GM18520 (cell line): ENCODE measurements around the gene PRCD.
A peak's percentile ranks its signal among the peaks of the same experiment; 100 is the strongest.
"Not testable (repeated sequence)": the region's sequence is repeated elsewhere in the genome, so short reads cannot be mapped to it uniquely, and the experiment has no call there.

Source experiments
- ATAC-seq: cut with Tn5 transposase; IDR thresholded peaks from one replicate; pipeline ENCODE4 v1.9.1; 2021; ENCODE audit not compliant: unreplicated experiment

Gene PRCD

DNA sequence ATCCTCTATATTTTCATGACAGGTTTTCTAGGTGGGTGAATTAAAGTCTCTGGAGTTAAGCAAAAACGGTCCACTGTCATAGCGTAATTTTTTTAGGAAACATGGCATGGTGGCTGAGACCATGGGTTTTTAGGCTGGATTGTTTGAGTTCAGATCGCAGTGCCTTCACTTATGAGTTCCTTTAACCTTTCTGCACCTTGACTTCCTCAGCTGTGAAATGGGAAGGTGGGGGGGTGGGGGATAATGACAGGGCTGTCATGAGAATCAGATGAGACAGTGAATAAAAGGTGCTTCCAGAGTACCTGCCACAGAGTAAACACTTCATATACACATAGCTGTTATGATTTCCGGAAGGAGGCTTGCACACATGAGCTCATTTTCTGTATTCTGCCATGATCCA is 11.8 kb downstream of the PRCD start:
- ATAC-seq = no peak

DNA sequence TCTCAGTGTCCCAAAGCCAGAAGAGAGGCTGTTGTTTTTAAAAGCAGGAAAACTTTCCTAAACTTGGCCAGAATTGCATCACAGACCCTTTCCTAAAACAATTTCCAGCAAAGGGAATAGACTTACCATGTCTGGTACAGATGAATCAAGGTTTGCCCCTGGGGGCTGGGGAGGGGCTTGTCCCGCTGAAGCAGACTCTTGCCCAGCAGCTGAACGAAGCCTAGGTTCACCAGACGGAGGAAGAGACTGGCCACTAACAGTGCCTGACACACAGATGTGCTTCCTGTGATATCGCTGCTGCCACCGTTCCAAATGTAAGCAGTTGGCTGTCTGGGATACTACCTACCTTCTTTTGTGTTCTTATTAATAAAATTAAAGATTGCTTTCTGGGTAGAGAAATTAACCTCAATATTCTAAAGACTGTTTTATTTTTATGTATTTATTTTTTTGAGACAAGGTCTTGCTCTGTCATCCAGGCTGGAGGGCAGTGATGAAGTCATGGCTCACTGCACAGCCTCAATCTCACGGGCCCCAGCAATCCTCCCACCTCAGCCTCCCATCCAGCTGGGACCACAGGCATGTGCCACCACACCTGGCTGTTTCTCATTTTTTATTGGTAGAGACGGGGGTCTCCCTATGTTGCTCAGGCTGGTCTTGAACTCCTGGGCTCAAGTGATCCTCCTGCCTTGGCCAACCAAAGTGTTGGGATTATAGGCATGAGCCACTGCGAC is 13.5 kb downstream of the PRCD start:
- no peak for ATAC-seq

DNA sequence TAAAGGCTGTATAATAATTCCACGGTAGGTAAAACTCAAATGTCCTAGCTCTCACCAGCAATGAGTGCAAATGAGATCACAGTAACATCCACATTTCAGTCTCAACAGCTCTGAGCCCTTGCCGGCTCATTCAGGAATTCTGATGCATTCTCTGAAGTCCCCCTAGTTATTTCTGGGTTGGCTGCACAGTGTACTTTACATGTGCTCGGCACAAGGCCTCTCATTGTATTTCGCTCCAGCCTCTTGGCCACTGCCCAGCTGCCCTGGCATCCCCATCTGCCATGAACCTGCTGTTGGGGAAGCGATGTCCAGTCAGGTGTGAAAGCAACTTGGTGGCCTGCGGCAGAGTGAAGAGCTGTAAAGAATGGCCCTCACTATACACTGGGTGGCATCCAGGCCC is 14.3 kb downstream of the PRCD start:
- ATAC-seq = no peak

DNA sequence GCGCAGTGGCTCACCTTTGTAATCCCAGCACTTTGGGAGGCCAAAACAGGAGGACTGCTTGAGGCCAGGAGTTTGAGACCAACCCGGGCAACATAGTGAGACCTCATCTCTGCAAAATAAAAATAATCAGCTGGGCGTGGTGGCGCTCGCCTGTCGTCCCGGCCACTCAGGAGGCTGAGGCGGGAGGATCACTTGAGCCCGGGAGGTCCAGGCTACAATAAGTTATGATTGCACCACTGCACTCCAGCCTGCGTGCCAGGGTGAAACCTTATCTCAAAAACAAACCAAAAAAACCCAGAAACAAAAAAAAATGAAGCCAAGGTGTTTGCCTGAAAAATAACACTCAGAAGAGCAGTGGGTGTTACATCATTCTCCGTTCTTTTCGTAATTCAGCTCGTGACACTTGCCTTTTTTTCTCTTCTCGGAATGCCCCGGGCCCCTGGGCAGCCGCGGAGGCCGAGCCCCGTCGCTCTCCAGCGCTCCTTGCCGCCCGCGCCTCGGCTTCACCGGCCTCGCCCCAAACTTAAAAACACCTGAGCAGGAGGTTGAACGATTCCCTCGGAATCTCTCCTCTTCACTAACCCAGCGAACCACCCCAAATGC is 17.0 kb downstream of the PRCD start:
- ATAC-seq = peak; percentile 22

DNA sequence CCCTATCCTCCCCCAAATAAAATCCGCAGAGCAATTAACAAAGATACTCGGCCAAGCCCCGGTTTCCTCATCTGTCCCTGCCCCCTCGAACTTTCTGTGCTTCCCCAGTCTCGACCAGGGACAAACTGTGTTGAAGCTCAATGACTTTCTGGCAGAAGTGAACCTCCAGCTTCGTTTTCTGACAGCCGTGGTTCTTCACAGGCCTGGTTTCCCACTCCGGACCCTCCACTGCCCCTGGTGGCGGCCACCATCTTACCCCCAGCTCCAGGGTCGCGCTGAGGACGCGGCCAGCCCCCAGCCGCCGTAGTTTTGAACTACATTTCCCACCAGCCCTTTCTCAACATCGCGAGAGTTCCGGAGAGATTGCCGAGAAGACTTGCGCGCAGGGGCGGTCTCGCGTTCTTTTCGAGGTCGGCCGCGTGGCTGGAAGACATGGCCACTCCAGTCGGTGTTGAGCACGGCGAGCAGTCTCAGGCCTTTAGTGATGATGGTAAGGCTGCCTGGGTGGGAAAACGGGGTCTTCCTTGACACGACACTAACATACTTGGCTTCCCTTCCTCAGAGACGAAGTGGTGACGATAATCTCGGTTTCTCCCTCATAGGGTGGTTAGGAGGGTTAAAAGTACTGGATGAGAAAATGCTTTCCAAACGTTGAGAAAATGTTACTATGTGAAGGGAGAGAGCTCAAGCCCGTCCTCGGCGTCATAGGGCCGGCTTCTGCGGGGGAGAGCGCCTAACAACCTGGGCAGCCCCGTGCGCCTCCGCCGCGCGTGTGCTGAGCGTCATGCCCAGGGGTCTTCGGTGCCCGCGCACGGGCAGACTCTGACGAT is 17.7 kb downstream of the PRCD start:
- peak; percentile 49 for ATAC-seq

DNA sequence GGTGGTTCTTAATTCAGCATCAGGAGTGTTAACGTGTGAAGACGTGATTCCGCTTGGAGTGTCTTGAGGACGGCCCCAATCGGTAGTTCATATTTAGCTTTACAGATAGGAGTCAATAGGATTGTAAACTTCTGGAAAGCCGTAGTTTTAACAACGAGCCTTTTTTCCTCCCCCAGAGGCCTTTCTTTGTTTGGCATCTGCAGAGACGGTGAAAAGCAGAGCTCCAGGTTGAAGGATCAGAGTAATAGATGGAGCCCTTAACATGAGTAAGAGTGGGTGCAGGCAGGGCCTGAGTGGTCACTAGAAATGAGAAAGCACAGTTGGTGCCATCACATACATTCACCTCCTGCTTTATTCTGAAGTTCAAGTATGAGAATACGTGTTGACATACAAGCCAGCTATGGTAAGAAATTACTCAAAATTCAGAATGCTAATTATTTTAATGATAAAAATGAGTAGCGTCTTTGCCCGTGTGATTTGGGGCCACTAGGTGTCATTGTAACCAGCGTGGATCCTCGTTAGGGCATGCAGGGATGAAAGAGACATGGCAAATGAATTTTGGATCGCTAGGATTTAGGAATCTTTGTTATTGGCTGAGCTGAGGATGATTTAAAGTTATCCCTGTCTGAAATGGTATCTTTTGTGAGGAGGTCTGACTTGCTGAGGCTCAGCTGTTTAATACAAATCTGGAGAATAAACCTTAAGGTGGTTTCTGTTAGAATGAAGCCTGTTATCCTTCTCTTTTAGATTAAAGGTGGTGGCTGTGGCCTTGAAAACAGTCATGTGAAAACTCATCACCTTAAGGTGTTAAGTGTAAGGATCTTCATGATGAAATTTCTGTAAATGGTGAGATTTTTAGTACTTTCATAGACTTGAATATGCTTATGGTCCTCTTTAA is 18.6 kb downstream of the PRCD start:
- no peak for ATAC-seq

DNA sequence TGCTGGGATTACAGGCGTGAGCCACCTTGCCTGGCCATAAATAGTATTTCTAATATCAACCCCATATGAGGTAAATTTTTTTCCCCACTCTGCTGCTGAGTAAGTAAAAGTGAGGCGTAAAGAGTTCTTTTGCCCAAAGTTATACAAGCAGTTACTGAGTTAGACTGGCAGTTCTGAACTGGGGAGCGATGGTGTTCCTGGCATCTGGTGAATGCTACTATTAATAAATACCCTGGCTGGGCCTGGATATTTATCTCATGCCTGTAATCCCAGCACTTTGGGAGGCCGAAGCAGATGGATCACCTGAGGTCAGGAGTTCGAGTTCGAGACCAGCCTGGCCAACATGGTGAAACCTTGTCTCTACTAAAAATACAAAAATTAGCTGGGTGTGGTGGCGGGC is 19.6 kb downstream of the PRCD start:
- ATAC-seq = not testable (repeated sequence)

DNA sequence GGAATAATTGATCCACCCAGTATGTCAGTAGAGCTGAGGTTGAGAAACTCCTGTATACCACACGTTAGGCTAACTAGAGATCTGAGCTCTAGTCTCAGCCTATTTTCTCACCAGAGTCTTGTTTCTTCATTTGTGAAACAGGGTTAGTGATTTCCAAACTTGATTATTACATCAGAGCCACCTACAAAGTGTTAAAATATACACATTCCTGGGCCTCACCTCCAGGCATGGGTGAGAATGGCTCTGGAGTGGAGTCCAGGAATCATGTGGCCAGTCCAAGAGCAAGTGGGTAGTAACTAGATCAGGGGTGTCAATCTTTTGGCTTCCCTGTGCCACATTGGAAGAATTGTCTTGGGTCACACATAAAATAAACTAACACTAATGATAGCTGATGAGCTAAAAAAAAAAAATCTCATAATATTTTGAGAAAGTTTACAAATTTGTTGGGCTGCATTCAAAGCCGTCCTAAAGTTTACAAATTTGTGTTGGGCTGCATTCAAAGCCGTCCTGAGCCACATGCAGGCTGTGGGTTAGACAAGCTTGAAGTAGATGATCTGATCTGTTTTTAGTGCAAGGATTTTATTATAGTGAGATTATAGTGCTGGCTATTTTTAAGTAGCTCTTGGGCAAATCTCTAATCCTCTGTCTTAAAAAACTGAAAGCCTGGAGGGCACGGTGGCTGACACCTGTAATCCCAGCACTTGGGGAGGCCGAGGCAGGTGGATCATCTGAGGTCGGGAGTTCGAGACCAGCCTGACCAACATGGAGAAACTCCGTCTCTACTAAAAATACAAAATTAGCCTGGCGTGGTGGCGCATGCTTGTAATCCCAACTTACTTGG is 20.4 kb downstream of the PRCD start:
- no peak for ATAC-seq

DNA sequence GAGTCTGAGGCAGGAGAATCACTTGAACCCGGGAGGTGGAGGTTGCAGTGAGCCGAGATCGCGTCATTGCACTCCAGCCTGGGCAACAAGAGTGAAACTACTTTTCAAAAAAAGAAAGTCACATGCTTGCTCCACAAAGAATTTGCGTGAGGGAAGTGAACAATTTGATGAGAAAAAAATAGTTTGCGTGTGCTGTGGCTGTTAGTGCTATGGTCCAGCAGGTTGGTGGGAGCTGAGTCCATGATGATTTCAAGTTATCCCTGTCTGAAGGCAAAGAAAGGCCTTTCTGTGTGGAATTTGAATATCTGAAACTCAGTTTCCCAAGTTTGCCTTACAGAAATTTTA is 21.0 kb downstream of the PRCD start:
- no peak for ATAC-seq

DNA sequence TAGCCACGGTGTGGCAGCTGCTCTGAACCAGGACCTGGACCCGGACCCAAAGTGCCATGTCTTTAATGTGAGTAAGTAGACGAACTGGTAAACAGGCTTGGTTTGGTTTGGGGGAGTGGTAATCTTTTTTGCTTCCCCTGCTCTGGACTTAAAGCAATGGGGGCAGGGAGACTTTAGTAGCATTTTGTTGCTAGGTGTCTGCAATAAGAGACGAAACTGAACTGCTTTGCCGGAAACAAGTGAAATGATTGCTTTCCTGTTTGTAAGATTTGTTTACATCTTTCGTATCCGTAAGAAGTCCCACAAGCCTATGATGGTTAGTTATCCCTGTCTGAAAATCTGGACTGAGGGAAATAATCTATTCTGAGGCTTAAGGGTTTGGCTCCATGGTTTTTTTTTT is 21.5 kb downstream of the PRCD start:
- ATAC-seq = no peak

DNA sequence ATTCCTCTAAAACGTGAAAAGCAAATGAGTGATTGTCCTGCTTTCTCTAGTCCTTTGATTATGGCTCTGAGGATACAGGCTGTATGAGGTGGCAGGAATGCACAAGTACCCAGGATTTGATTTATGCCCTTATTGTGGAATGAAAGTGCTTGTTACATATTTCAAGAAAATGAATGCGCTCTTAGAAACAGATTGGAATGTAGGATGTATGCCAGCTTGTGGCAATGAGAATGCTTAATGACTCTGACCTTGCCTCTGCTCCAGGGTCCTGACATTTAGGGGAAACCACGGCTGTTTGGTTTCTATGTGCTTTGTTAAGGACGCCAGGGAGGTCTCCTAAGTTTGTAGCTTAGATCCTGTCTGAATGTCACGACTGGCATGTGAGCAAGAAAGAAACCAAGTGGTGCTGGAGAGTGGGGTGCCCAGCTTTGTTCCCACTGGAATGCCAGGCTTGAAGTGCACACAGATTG is 22.0 kb downstream of the PRCD start:
- ATAC-seq = no peak

DNA sequence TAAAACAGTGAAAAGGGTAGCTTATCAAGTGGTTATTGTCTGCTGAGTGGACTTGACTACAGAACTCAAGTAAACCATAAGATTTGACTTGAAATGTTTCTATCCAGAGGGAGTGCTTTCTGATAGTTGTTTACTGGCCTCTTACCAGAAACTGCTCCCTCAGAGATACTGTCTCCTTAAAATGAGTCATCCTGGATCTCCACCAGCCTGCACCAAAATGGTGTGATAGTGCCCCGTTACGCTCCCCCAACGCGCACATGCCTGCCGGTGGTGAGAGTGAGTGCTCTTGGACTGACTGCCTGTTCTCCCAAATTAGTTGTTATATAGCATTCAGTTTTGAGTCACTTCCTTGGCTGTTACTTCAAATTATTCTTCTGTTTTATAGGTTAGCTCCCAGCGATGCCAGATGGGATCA is 22.9 kb downstream of the PRCD start:
- ATAC-seq = no peak

DNA sequence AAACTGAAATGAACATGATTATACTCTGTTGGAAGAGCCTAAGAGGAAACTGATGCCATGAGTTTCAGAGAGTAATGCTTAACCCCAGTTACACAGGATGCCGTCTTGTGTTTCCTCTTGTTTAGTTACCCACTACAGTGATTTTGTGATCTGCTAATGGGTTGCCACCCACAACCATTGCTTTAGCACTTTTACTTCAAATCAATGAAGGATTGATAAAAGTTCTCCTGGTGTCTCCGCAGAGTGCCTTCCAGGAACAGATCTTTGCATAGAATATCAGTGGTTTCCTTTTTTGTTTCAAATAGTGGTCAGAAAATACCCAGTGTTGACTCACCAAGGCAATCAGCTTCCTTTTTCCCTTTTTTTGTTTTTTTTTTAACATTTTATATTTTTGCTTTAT is 23.5 kb downstream of the PRCD start:
- not testable (repeated sequence) for ATAC-seq

DNA sequence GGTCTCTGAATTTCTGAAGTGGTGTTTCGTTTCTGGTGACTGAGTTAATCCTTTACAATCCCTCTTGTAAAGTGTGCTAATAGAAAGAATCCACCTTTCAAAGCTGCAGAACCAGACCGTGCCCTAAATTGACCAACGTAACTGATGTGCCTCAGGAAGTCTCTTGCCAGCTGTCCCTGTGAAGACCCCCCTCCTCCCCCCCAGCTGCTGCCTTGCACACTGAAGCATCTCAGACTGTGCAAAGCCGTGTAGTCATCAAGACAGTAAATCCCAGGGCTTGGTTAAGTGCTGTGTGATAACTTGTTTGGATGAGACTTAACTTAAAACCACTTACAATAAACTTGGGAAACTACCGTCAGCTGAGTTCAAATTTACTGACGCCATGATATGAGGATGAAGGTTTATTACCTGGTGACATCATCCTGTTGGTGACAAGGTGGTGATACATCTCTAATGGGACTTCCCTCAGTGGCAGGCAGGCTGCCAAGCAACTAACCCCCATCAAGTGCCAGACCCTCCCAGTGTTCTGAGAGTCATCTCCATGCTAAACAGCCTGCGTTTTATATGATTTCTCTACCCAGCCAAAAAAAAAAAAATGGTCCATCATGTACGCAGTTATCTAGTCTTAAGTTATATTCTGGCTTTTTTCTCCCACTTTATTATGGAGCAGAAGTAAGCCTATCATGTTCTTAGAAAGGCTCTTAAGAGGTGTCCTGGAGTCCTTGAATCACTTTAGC is 25.3 kb downstream of the PRCD start:
- not testable (repeated sequence) for ATAC-seq

DNA sequence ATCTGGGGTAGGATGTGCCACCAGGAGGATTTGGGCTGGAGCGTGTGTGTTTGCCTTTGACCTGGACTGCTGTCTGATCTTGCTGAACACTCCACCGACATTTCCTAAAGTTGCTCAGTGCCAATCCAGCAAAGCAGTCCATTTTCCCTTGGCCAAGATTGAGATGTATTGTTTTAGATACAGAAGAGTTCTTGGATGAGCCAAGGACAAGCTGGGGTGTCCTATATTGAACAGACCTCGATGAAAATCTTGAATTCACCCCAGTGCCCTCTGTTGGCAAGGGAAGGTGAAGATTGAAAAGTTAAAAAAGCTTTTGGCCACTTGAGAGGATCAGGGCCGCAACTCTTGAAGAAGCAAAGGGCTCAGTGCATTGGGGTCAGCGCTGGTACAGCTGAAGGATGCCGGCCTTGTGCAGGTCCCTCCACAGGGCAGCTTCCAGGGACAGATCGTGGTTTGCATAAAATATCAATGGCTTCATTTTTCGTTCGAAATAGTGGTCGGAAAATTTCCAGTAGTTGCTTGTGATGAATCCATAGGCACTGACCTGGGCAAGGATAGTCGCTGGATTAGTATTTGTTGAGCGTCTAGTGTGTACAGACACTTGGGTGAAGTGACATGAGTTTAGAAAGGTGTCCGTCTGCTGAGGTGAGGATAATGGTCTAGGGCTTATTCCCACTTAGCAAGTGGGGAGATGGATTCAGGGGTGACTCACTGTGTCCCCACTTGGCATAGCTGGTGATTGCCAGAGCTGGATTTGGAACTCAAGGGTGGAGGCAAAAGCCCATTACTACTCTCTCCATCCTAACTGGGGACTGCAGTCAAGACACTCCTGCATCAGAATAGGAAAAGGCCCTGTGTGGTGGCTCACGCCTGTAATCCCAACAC is 26.1 kb downstream of the PRCD start:
- ATAC-seq = no peak

DNA sequence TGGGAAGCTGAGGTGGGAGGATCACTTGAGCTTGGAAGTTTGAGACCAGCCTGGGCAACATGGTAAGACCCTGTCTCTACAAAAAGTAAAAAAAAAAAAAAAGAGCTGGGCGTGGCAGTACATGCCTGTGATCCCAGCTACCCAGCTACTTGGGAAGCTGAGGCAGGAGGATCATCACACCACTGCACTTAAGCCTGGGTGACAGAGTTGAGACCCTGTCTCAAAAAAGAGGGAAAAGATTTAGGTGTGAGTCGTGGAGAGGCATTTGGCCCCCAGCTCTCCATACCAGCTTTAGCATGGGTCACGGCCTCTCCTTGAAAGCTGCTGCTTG is 26.7 kb downstream of the PRCD start:
- ATAC-seq = no peak

DNA sequence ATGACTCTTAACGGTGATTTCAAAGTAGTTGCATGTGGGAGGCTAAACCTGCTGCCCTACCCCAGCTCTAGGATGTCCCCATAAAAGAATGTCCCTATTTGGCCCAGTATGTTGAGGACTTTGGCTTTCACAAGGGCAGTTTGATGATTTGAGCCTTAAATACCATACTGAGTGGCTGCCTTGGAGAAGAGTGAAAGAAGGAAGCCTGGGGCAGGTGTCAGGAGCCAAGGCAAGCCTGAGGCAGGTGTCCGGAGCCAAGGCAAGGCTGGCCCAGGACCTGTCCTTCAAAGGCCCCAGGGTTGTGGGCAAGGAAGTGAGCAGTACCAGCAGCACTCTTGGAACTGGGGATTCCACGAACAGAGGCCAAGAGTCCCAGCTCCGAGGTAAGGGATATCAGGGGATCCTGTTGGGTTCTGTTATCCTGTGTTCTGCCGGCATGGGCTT is 27.2 kb downstream of the PRCD start:
- no peak for ATAC-seq

DNA sequence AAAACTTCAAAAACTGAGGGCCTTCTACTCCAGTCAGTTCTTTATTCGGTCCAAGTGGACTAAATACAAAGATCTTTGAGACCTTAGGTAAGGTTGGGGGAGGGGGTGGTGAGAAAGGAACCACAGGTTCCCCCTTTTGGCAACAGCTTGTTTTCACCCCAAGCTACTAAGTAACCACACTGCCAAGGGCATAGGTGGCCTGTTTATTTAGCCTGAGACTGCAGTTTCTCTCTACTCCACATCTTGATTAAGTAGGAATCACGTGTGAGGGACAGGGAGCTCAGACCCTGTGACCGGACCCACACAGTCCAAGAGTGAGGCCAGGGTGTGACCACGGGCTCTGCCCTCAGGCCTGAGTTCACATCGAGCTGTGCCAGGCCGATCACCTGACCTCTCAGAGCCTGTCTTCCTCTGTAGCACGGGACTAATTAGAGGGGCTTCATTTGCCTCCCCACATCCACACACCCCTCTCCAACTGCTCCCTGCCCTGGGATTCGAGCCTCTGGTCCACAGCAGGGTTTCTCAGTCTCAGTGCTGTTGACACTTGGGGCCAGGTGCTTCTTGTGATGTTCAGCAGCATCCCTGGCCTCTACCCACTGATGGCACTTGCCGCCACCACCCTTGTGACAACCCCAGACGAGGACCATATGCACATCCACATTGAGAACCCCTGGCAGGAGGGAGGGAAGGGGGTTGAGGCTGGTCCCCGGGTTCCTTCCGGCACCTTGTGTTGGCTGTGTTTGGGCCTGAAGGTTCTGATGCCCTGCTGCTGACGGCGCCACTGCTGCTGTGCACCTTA is 28.0 kb downstream of the PRCD start:
- ATAC-seq = no peak
